IMR-90 (cell line): ENCODE results near the gene ADAMTS12. TPM values are rescaled to one million over a fixed set of nuclear protein-coding genes. Genes with fewer than 3 reads are reported as not detected.

Experiments used
- ATAC-seq: fragments of 200-7000 bp; cut with Tn5 transposase; 2 replicates; pipeline ENCODE4 v1.9.1; 2020; ENCODE audit warnings: low read depth, mild to moderate bottlenecking, moderate library complexity
- BruUV-seq: library from RNA; stranded (reverse); fragments of 400-500 nt; replicated peaks from 2 replicates; lab custom pipeline; 2021; lab: Mats Ljungman, UMichigan
- CTCF ChIA-PET: fragments of 300-600 bp; formaldehyde crosslinking; extraction: SDS; loops from one replicate; lab custom pipeline; 2021; ENCODE audit warnings: antibody characterized with exemption; lab: Yijun Ruan, JAX
- POLR2A ChIA-PET: fragments of 300-600 bp; sonication (Branson Sonifier 250); formaldehyde crosslinking; loops from one replicate; lab custom pipeline; 2022; ENCODE audit warnings: antibody characterized with exemption; ENCODE audit not compliant: unreplicated experiment; lab: Charles Lee
- DNase-seq: peaks from one replicate; pipeline ENCODE4 v3.0.0; 2013
- H2AFZ ChIP-seq: replicated peaks from 2 replicates; pipeline ENCODE3; 2013; ENCODE audit warnings: low read length, mild to moderate bottlenecking; ENCODE audit not compliant: poor library complexity
- H2AK5ac ChIP-seq: 2 replicates; pipeline ENCODE4 v1.6.1; 2013; ENCODE audit warnings: low read depth, low read length, inconsistent platforms
- H2AK9ac ChIP-seq: replicated peaks from 2 replicates; pipeline ENCODE3; 2013; ENCODE audit warnings: mild to moderate bottlenecking, low read depth, low read length, moderate library complexity; ENCODE audit not compliant: poor library complexity
- H2BK120ac ChIP-seq: 2 replicates; pipeline ENCODE4 v1.6.1; 2013; ENCODE audit warnings: low read depth, low read length, inconsistent platforms
- H2BK15ac ChIP-seq: 3 replicates; pipeline ENCODE4 v1.6.1; 2013; ENCODE audit warnings: low read depth, low read length, inconsistent platforms
- H2BK20ac ChIP-seq: 2 replicates; pipeline ENCODE4 v1.6.1; 2013; ENCODE audit warnings: low read depth, mild to moderate bottlenecking, inconsistent platforms, low read length, moderate library complexity
- H2BK5ac ChIP-seq: 2 replicates; pipeline ENCODE4 v1.6.1; 2013; ENCODE audit warnings: mild to moderate bottlenecking, low read depth, low read length, inconsistent platforms; ENCODE audit not compliant: poor library complexity, severe bottlenecking
- H3K14ac ChIP-seq: replicated peaks from 2 replicates; pipeline ENCODE4 v1.6.1; 2013; ENCODE audit warnings: low read depth, low read length, inconsistent platforms
- H3K18ac ChIP-seq: 2 replicates; pipeline ENCODE4 v1.6.1; 2013; ENCODE audit warnings: low read depth, low read length, control low read depth
- H3K23ac ChIP-seq: 2 replicates; pipeline ENCODE4 v1.6.1; 2013; ENCODE audit warnings: low read depth, low read length, inconsistent platforms
- H3K27ac ChIP-seq: 2 replicates; pipeline ENCODE4 v1.5.1; 2013; ENCODE audit warnings: mild to moderate bottlenecking, control low read depth, low read length; ENCODE audit not compliant: insufficient read depth
- H3K27me3 ChIP-seq: 2 replicates; pipeline ENCODE4 v1.6.1; 2013; ENCODE audit warnings: low read length; ENCODE audit not compliant: control insufficient read depth, insufficient read depth
- H3K36me3 ChIP-seq: 2 replicates; pipeline ENCODE4 v1.6.1; 2013; ENCODE audit warnings: low read length, mixed read lengths; ENCODE audit not compliant: control insufficient read depth, insufficient read depth
- H3K4ac ChIP-seq: 2 replicates; pipeline ENCODE4 v1.6.1; 2013; ENCODE audit warnings: low read depth, low read length, inconsistent platforms
- H3K4me1 ChIP-seq: 2 replicates; pipeline ENCODE4 v1.6.1; 2013; ENCODE audit warnings: low read length, mixed read lengths; ENCODE audit not compliant: control insufficient read depth, insufficient read depth
- H3K4me2 ChIP-seq: 2 replicates; pipeline ENCODE4 v1.6.1; 2013; ENCODE audit warnings: low read depth, mild to moderate bottlenecking, control low read depth, low read length, moderate library complexity
- H3K4me3 ChIP-seq: 2 replicates; pipeline ENCODE4 v1.5.1; 2013; ENCODE audit warnings: low read depth, mild to moderate bottlenecking, control low read depth, low read length, moderate library complexity; ENCODE audit not compliant: insufficient read depth
- H3K56ac ChIP-seq: 2 replicates; pipeline ENCODE4 v1.6.1; 2013; ENCODE audit warnings: low read length, inconsistent platforms; ENCODE audit not compliant: insufficient read depth; ENCODE audit errors: extremely low read depth
- H3K79me1 ChIP-seq, 2 experiments: 2 replicates each; pipeline ENCODE4 v1.6.1; 2013; ENCODE audit warnings: low read length in 2 of 2, inconsistent platforms in 1 of 2, low read depth in 1 of 2
- H3K9ac ChIP-seq: 2 replicates; pipeline ENCODE4 v1.6.1; 2013; ENCODE audit warnings: low read depth, low read length, control low read depth
- H3K9me1 ChIP-seq: 2 replicates; pipeline ENCODE4 v1.6.1; 2013; ENCODE audit warnings: low read length, inconsistent platforms; ENCODE audit not compliant: insufficient read depth
- H3K9me3 ChIP-seq: 2 replicates; pipeline ENCODE4 v1.6.1; 2013; ENCODE audit warnings: low read length; ENCODE audit not compliant: control insufficient read depth, insufficient read depth
- H4K20me1 ChIP-seq: 2 replicates; pipeline ENCODE4 v1.6.1; 2013; ENCODE audit warnings: low read length, inconsistent platforms; ENCODE audit not compliant: insufficient read depth
- H4K5ac ChIP-seq: 2 replicates; pipeline ENCODE4 v1.6.1; 2013; ENCODE audit warnings: mild to moderate bottlenecking, low read depth, low read length, control low read depth
- H4K8ac ChIP-seq, 2 experiments: 2 replicates each; pipeline ENCODE4 v1.6.1; 2013; ENCODE audit warnings: low read depth in 2 of 2, low read length in 2 of 2, control low read depth in 1 of 2, inconsistent platforms in 1 of 2
- H4K91ac ChIP-seq: 2 replicates; pipeline ENCODE4 v1.6.1; 2013; ENCODE audit warnings: low read depth, low read length, inconsistent platforms; ENCODE audit not compliant: insufficient read depth
- BHLHE40 ChIP-seq: fragments of 150-350 bp; IDR thresholded peaks from 2 replicates; pipeline ENCODE4 v1.6.1; 2016; ENCODE audit warnings: mild to moderate bottlenecking, low read depth, low read length
- CEBPB ChIP-seq: IDR thresholded peaks from 2 replicates; pipeline ENCODE4 v1.6.1; 2012; ENCODE audit warnings: low read depth, low read length, improper control_type of control experiment
- CTCF ChIP-seq: conservative IDR thresholded peaks from 2 replicates; pipeline ENCODE4 v1.5.1; 2012; ENCODE audit warnings: mild to moderate bottlenecking, low read depth, low read length, improper control_type of control experiment
- ELK1 ChIP-seq: fragments of 150-350 bp; IDR thresholded peaks from 2 replicates; pipeline ENCODE4 v1.6.1; 2016; ENCODE audit warnings: low read depth, mild to moderate bottlenecking, low read length, moderate library complexity, borderline replicate concordance
- FOS ChIP-seq: fragments of 150-350 bp; IDR thresholded peaks from 2 replicates; pipeline ENCODE4 v1.6.1; 2016; ENCODE audit warnings: low read depth, low read length
- MAFK ChIP-seq: IDR thresholded peaks from 2 replicates; pipeline ENCODE4 v1.6.1; 2012; ENCODE audit warnings: low read depth, low read length, improper control_type of control experiment
- MAZ ChIP-seq: IDR thresholded peaks from 2 replicates; pipeline ENCODE4 v1.6.1; 2012; ENCODE audit warnings: low read depth, mild to moderate bottlenecking, low read length, improper control_type of control experiment, moderate library complexity, borderline replicate concordance
- NFE2L2 ChIP-seq: fragments of 150-350 bp; IDR thresholded peaks from 2 replicates; pipeline ENCODE4 v1.6.1; 2016; ENCODE audit warnings: low read depth, mild to moderate bottlenecking, low read length
- POLR2A ChIP-seq: IDR thresholded peaks from 2 replicates; pipeline ENCODE4 v1.6.1; 2012; ENCODE audit warnings: mild to moderate bottlenecking, low read depth, low read length
- RAD21 ChIP-seq: IDR thresholded peaks from 2 replicates; pipeline ENCODE4 v1.6.1; 2012; ENCODE audit warnings: low read length, improper control_type of control experiment
- RCOR1 ChIP-seq: IDR thresholded peaks from 2 replicates; pipeline ENCODE4 v1.6.1; 2012; ENCODE audit warnings: mild to moderate bottlenecking, low read length, improper control_type of control experiment; ENCODE audit not compliant: insufficient replicate concordance
- RFX5 ChIP-seq: IDR thresholded peaks from 2 replicates; pipeline ENCODE4 v1.8.0; 2012; ENCODE audit warnings: low read depth, mild to moderate bottlenecking, low read length, moderate library complexity
- SMC3 ChIP-seq: fragments of 150-350 bp; IDR thresholded peaks from 2 replicates; pipeline ENCODE4 v1.6.1; 2016; ENCODE audit warnings: low read depth, mild to moderate bottlenecking, antibody characterized with exemption, low read length, moderate library complexity
- USF2 ChIP-seq: fragments of 150-350 bp; IDR thresholded peaks from 2 replicates; pipeline ENCODE4 v1.6.1; 2017; ENCODE audit warnings: mild to moderate bottlenecking, antibody characterized with exemption, low read length, low read depth
- WGBS, 2 experiments: methylation state at CpG; one replicate each; pipeline versions ENCODE4 v1.1.5 to v1.1.7; 2013; ENCODE audit warnings: missing lambda C conversion rate in 2 of 2; ENCODE audit not compliant: insufficient read length in 1 of 2; ENCODE audit errors: extremely low coverage in 2 of 2; 5-methylcytosine and 5-hydroxymethylcytosine counted together
- dilution Hi-C: fragments of 300-500 bp; cut with HindIII; formaldehyde crosslinking; loops from one replicate; pipeline ENCODE4 v1.14.3; 2018; ENCODE audit warnings: low sequenced_read_pairs; ENCODE audit not compliant: unreplicated experiment
- in situ Hi-C: fragments of 300-500 bp; cut with MboI; formaldehyde crosslinking; loops from 3 replicates; pipeline ENCODE4 v1.14.3; 2019; ENCODE audit warnings: low sequenced_read_pairs, inconsistent platforms, mixed read lengths
- intact Hi-C: fragments of 100-400 bp; cut with micrococcal nuclease; formaldehyde crosslinking; loops from 2 replicates; pipeline ENCODE4 v1.10.0; 2022
- polyA plus RNA-seq, 3 experiments: library from polyadenylated mRNA; depleted of rRNA; stranded (reverse); fragments of >200 nt; gene quantifications; 2 replicates each; pipeline ENCODE4 v1.2.3, GENCODE V29; 2012; ENCODE audit warnings: low replicate concordance in 1 of 3
- total RNA-seq: library from RNA; depleted of rRNA; stranded (reverse); fragments of >200 nt; gene quantifications from 2 replicates; pipeline ENCODE4 v1.2.3, GENCODE V29; 2012

Gene ADAMTS12
- total and polyA plus RNA-seq, 2 of the 4 experiments (the other 2 are of a cell fraction), result 27.3 to 51.3 TPM

- Histone ChIP-seq H3K23ac (no peak overlapping the region), H3K27me3 (no peaks in the 10 kb centered on the region), H2BK20ac (no peak overlapping the region), H4K91ac (no peak overlapping the region), H3K4me2 (no peak overlapping the region), H3K36me3 (no peaks in the 10 kb centered on the region), H3K14ac (no peak overlapping the region), H2BK15ac (no peak overlapping the region), H4K5ac (no peak overlapping the region), H4K8ac (no peak overlapping the region), H2AFZ (no peak overlapping the region), H3K27ac (no peak overlapping the region), H3K56ac (no peak overlapping the region), H3K4ac (no peak overlapping the region), H3K9me3 (no peaks in the 10 kb centered on the region), H3K79me1 (no peaks in the 10 kb centered on the region), H4K20me1 (no peaks in the 10 kb centered on the region), H2BK5ac (no peak overlapping the region), H3K9me1 (peaks cover 5% of the 10 kb centered on the region; the same call in 1 of the 2 replicates), H2BK120ac (no peak overlapping the region), H3K18ac (no peak overlapping the region), H2AK9ac (no peak overlapping the region), H3K4me1 (peaks cover 3% of the 10 kb centered on the region), H2AK5ac (no peak overlapping the region), H3K4me3 (no peak overlapping the region), H3K9ac (no peak overlapping the region)
- in situ Hi-C loops, result no loop called here
- DNase-seq (peak; percentile 18), ATAC-seq (no peak)
- intact Hi-C loops, result no loop called here
- ChIA-PET CTCF (no interaction called here), POLR2A (no interaction called here)
- TF ChIP-seq BHLHE40 (no peak), CEBPB (no peak), MAFK (no peak), NFE2L2 (no peak), USF2 (no peak), RFX5 (no peak), MAZ (no peak), RAD21 (no peak), ELK1 (no peak), FOS (no peak), CTCF (no peak), POLR2A (no peak), RCOR1 (no peak), SMC3 (no peak)
- WGBS, 2 experiments, result no CpG with 5 or more reads among the region's 4 CpGs
- BruUV-seq, result no TSS peak
- dilution Hi-C loops, result no loop called here
Observed at GRCh38 chr5:33507426-33507825, 384.4 kb downstream of the ADAMTS12 start.
